CD14-positive monocyte (primary cell): ENCODE data around the gene MYO1C. TPM values are rescaled to one million over a fixed set of nuclear protein-coding genes. Genes with fewer than 3 reads are reported as not detected.

Experiments used
- DNase-seq, 3 donors: peaks; one replicate each; pipeline ENCODE4 v3.0.0-alpha.2; 2011 to 2022
- H2AFZ ChIP-seq: 2 replicates; pipeline ENCODE4 v1.6.0; 2012; ENCODE audit warnings: mild to moderate bottlenecking, low read depth, low read length, inconsistent platforms; ENCODE audit not compliant: insufficient read depth, poor library complexity, severe bottlenecking
- H3K27ac ChIP-seq, 2 donors: 1 replicate in 1 of 2; 2 replicates in 1 of 2; pipeline ENCODE4 v1.5.1; 2012 to 2013; ENCODE audit warnings: low read length in 2 of 2, control low read depth in 1 of 2, inconsistent platforms in 1 of 2, low read depth in 1 of 2, mild to moderate bottlenecking in 1 of 2
- H3K27me3 ChIP-seq, 2 donors: one replicate each; pipeline versions ENCODE4 v1.6.0 to v1.6.1; 2011 to 2013; ENCODE audit warnings: low read length in 2 of 2; ENCODE audit not compliant: control insufficient read depth in 2 of 2, insufficient read depth in 2 of 2
- H3K36me3 ChIP-seq, 2 donors: replicated peaks in 1 of 2; 1 replicate in 1 of 2; 2 replicates in 1 of 2; pipeline versions ENCODE4 v1.5.1 to v1.6.1; 2012 to 2013; ENCODE audit warnings: low read length in 2 of 2, control low read depth in 1 of 2, inconsistent platforms in 1 of 2, mild to moderate bottlenecking in 1 of 2; ENCODE audit not compliant: insufficient read depth in 2 of 2, control insufficient read depth in 1 of 2
- H3K4me1 ChIP-seq, 2 donors: 1 replicate in 1 of 2; 2 replicates in 1 of 2; pipeline versions ENCODE4 v1.5.1 to v1.6.1; 2012 to 2013; ENCODE audit warnings: low read length in 2 of 2, control low read depth in 1 of 2, inconsistent platforms in 1 of 2, mild to moderate bottlenecking in 1 of 2, moderate library complexity in 1 of 2; ENCODE audit not compliant: insufficient read depth in 2 of 2, control insufficient read depth in 1 of 2
- H3K4me2 ChIP-seq: replicated peaks from 2 replicates; pipeline ENCODE3; 2012; ENCODE audit warnings: low read length, moderate library complexity, mild to moderate bottlenecking; ENCODE audit not compliant: poor library complexity, severe bottlenecking; ENCODE audit errors: extremely low read depth
- H3K4me3 ChIP-seq, 3 experiments: fragments of 200-600 bp in 1 of 3; sonication (generic) in 1 of 3; replicated peaks in 1 of 3; 1 replicate in 2 of 3; 2 replicates in 1 of 3; pipeline ENCODE4 v1.5.1; 2011 to 2013; ENCODE audit warnings: low read length in 3 of 3, mild to moderate bottlenecking in 3 of 3, control low read depth in 2 of 3, low read depth in 2 of 3, inconsistent platforms in 1 of 3, moderate library complexity in 1 of 3
- H3K79me2 ChIP-seq: 2 replicates; pipeline ENCODE4 v1.6.0; 2012; ENCODE audit warnings: mild to moderate bottlenecking, control low read depth, inconsistent platforms, low read length, moderate library complexity; ENCODE audit not compliant: insufficient read depth
- H3K9ac ChIP-seq: 2 replicates; pipeline ENCODE4 v1.6.0; 2017; ENCODE audit warnings: low read length, mild to moderate bottlenecking; ENCODE audit not compliant: insufficient read depth, poor library complexity, severe bottlenecking
- H3K9me3 ChIP-seq, 2 donors: replicated peaks in 1 of 2; 1 replicate in 1 of 2; 2 replicates in 1 of 2; pipeline versions ENCODE4 v1.5.1 to v1.6.1; 2012 to 2013; ENCODE audit warnings: low read length in 2 of 2, control low read depth in 1 of 2; ENCODE audit not compliant: control insufficient read depth in 1 of 2, insufficient read depth in 1 of 2
- H4K20me1 ChIP-seq: 2 replicates; pipeline ENCODE4 v1.6.0; 2012; ENCODE audit warnings: mild to moderate bottlenecking, low read length, control low read depth, moderate library complexity; ENCODE audit not compliant: insufficient read depth
- H3K27ac Mint-ChIP-seq, 7 donors: one replicate each; pipeline ENCODE4 v1.8.0; 2020; ENCODE audit warnings: mild to moderate bottlenecking in 7 of 7, mixed read lengths in 7 of 7, moderate library complexity in 6 of 7, inconsistent platforms in 2 of 7
- H3K27me3 Mint-ChIP-seq, 3 donors: one replicate each; pipeline ENCODE4 v1.8.0; 2021 to 2022; ENCODE audit warnings: low read depth in 3 of 3, mild to moderate bottlenecking in 3 of 3, mixed read lengths in 3 of 3, moderate library complexity in 3 of 3, inconsistent platforms in 1 of 3
- H3K36me3 Mint-ChIP-seq, 2 donors: one replicate each; pipeline ENCODE4 v1.8.0; 2020; ENCODE audit warnings: mixed read lengths in 2 of 2, inconsistent platforms in 1 of 2, mild to moderate bottlenecking in 1 of 2
- H3K4me1 Mint-ChIP-seq: one replicate; pipeline ENCODE4 v1.8.0; 2020; ENCODE audit warnings: mild to moderate bottlenecking, mixed read lengths
- H3K4me3 Mint-ChIP-seq, 2 donors: one replicate each; pipeline ENCODE4 v1.8.0; 2020; ENCODE audit warnings: mild to moderate bottlenecking in 2 of 2, mixed read lengths in 2 of 2, moderate library complexity in 1 of 2
- H3K9me3 Mint-ChIP-seq, 7 donors: one replicate each; pipeline ENCODE4 v1.8.0; 2020 to 2022; ENCODE audit warnings: mixed read lengths in 7 of 7, mild to moderate bottlenecking in 6 of 7, moderate library complexity in 6 of 7, inconsistent platforms in 2 of 7
- WGBS: methylation state at CpG from one replicate; pipeline ENCODE4 v1.1.5; 2013; ENCODE audit warnings: missing lambda C conversion rate; ENCODE audit not compliant: insufficient coverage; 5-methylcytosine and 5-hydroxymethylcytosine counted together
- intact Hi-C, 2 donors: fragments of 100-400 bp; cut with micrococcal nuclease; formaldehyde crosslinking; loops; one replicate each; pipeline versions ENCODE4 v1.15.0 to v1.15.1; 2023
- polyA plus RNA-seq, 3 donors: library from polyadenylated mRNA; depleted of rRNA in 1 of 3; unstranded in 2 of 3; stranded (reverse) in 1 of 3; fragments of 300-500 nt in 2 of 3; fragments of >200 nt in 1 of 3; fragmentation: Illumina TruSeq in 2 of 3; gene quantifications; 1 replicate in 2 of 3; 2 replicates in 1 of 3; pipeline ENCODE4 v1.2.3, GENCODE V29; 2012 to 2021
- TF ChIP-seq, protein P1 (sequence below): fragments of 200-600 bp; IDR thresholded peaks from one replicate; pipeline ENCODE4 v1.8.0; 2022; ENCODE audit warnings: antibody characterized with exemption, mild to moderate bottlenecking

MYO1C gene
- polyA plus RNA-seq, 3 donors = 2.5 to 9.5 (median 3.1) TPM

DNA sequence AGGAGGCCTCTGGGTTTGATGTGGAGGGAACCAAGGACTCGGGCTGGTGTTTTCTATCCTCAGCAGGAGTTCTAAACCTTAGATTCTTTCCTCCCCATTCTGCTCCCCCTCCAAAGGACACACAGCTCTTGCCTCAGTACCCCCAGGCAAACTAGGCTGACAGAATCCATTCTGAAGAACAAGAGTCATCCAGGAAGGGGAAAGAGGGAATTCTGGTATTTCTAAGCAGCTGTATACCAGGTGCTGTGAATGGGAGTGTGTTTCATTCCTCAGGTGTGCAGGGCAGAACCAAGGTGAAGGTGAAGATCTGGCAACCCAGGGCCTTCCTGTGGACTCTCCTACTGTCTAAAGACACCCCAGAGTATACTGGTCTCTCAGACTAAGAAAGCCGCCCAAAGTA is 19.9 kb upstream of the MYO1C start:
- Histone ChIP-seq H3K79me2 (peaks cover 31% of the 10 kb centered on the region), H3K9ac (no peak overlapping the region), H3K4me1 (peaks cover 18 to 29% of the 10 kb centered on the region in 2 donors), H3K36me3 (peaks cover 48 to 67% of the 10 kb centered on the region in 2 donors), H3K27ac (no peak overlapping the region), H3K4me2 (no peak overlapping the region), H3K9me3 (no peaks in the 10 kb centered on the region), H3K4me3 (no peak overlapping the region), H2AFZ (no peak overlapping the region), H4K20me1 (peaks cover 69% of the 10 kb centered on the region), H3K27me3 (no peaks in the 10 kb centered on the region)
- Mint-ChIP-seq H3K36me3 (peaks cover 62 to 71% of the 10 kb centered on the region in 2 donors), H3K27ac (peak overlapping the region in 1 of 7 donors; percentile 48), H3K27me3 (peaks cover 0 to 2% (median 0%) of the 10 kb centered on the region in 3 donors), H3K4me1 (peaks cover 23% of the 10 kb centered on the region), H3K9me3 (no peaks in the 10 kb centered on the region), H3K4me3 (no peak overlapping the region)
- TF ChIP-seq, protein P1, sequence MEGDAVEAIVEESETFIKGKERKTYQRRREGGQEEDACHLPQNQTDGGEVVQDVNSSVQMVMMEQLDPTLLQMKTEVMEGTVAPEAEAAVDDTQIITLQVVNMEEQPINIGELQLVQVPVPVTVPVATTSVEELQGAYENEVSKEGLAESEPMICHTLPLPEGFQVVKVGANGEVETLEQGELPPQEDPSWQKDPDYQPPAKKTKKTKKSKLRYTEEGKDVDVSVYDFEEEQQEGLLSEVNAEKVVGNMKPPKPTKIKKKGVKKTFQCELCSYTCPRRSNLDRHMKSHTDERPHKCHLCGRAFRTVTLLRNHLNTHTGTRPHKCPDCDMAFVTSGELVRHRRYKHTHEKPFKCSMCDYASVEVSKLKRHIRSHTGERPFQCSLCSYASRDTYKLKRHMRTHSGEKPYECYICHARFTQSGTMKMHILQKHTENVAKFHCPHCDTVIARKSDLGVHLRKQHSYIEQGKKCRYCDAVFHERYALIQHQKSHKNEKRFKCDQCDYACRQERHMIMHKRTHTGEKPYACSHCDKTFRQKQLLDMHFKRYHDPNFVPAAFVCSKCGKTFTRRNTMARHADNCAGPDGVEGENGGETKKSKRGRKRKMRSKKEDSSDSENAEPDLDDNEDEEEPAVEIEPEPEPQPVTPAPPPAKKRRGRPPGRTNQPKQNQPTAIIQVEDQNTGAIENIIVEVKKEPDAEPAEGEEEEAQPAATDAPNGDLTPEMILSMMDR = no peak
- 89% methylated on average over 1 of the region's 2 CpGs for WGBS
- DNase-seq = no peak
- intact Hi-C loops = no loop called here

DNA sequence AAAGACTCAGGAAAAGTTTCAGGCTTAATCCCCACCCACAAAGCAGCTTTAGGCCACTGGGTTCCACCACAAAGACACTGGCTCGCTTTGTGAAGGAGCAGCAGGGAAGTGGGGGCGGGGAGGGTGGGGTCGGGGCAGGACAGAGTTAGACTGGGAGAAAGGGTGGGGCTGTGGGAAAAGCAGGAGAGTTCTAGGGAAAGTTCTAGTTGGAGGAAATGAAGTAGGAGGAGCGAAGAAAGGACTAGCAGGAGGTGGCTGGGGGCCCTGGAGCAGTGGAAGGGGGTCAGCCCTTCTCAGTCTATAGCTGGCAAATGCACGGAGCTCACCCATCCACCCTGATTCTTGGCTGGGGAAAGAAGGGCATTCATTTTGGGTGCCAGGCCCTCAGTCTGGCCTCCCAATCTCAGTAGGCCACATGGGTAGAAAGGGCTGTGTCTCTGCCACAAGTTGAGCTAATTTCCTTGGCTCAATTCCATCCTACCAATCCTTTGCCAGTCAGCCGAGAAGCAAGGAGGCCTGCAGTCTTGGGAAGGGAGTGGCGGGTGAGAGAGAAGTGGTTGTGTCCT is 19.4 kb upstream of the MYO1C start:
- intact Hi-C loops = no loop called here
- Histone ChIP-seq H2AFZ (no peak overlapping the region), H3K27me3 (no peaks in the 10 kb centered on the region), H3K4me1 (peaks cover 14 to 24% of the 10 kb centered on the region in 2 donors), H3K36me3 (peaks cover 53 to 72% of the 10 kb centered on the region in 2 donors), H3K4me3 (no peak overlapping the region), H3K9ac (no peak overlapping the region), H3K9me3 (no peaks in the 10 kb centered on the region), H3K27ac (no peak overlapping the region), H3K79me2 (peaks cover 31% of the 10 kb centered on the region), H3K4me2 (no peak overlapping the region), H4K20me1 (peaks cover 69% of the 10 kb centered on the region)
- Mint-ChIP-seq H3K27ac (peak overlapping the region in 1 of 7 donors; percentile 48), H3K4me3 (no peak overlapping the region), H3K4me1 (peaks cover 23% of the 10 kb centered on the region), H3K36me3 (peaks cover 66 to 76% of the 10 kb centered on the region in 2 donors), H3K9me3 (no peaks in the 10 kb centered on the region), H3K27me3 (peaks cover 0 to 2% (median 0%) of the 10 kb centered on the region in 3 donors)
- WGBS = 80% methylated on average over 3 of the region's 7 CpGs
- TF ChIP-seq, protein P1 = no peak
- DNase-seq = no peak
